Brain microvascular endothelial cell (primary cell): ENCODE measurements around the gene ARHGAP25.
A peak's percentile ranks its signal among the peaks of the same experiment; 100 is the strongest.

Experiments used
- DNase-seq: peaks from one replicate; pipeline ENCODE4 v3.0.0-alpha.2; 2020
- H3K27ac ChIP-seq: fragments of 250-450 bp; sonication (Bioruptor Pico); 2 replicates; pipeline ENCODE4 v1.5.1; 2020; ENCODE audit warnings: mild to moderate bottlenecking, moderate library complexity
- H3K27me3 ChIP-seq: fragments of 250-450 bp; sonication (Bioruptor Pico); replicated peaks from 2 replicates; pipeline ENCODE4 v1.5.1; 2020; ENCODE audit warnings: mild to moderate bottlenecking
- H3K36me3 ChIP-seq: fragments of 250-450 bp; sonication (Bioruptor Pico); replicated peaks from 2 replicates; pipeline ENCODE4 v1.5.1; 2020; ENCODE audit warnings: mild to moderate bottlenecking
- H3K4me3 ChIP-seq: 2 replicates; pipeline ENCODE4 v1.5.1; 2011; ENCODE audit warnings: low read depth, mild to moderate bottlenecking, control low read depth, low read length, moderate library complexity
- in situ Hi-C: cut with HindIII; loops from 2 replicates; pipeline ENCODE4 v1.10.0; 2017; ENCODE audit warnings: low sequenced_read_pairs, low pct_ligation_motif_present
- TF ChIP-seq, protein P1 (sequence below): IDR thresholded peaks from 2 replicates; pipeline ENCODE4 v1.5.1; 2011; ENCODE audit warnings: low read depth, mild to moderate bottlenecking, moderate library complexity, low read length, control low read depth, inconsistent platforms; ENCODE audit errors: missing control alignments

The ARHGAP25 gene

DNA sequence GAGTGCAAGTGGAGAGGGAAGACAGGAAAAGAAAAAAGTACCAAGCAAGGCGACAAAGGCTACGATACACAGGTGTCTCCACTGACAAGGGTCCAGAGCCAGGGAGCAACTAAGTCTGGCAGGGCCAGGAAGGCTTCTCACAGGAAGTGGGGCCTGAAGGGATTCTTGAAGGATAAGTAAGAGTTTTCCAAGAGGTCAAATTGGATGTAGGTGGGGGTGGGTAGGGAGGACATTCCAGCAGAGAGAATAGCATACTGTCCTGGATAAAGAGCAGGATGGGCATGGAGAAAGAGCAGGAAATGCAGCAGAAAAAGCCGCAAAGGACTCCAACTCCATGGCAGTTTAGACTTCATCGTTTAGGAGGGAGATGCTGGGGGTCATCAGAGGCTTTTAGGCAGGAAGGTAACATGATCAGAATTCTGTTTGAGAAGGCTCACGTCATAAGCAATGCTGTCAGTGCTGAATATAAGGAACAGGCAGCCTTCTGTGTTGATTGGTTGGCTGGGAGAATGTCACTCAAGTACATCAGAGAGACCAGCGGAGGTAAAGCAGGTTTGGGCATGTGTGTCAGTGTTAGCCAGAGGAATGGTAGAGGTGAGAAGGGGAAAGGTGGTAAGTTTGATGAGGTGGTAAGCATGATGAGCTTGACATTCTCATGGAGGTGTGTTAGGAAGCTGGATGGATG is 35.1 kb downstream of the ARHGAP25 start:
- TF ChIP-seq, protein P1, sequence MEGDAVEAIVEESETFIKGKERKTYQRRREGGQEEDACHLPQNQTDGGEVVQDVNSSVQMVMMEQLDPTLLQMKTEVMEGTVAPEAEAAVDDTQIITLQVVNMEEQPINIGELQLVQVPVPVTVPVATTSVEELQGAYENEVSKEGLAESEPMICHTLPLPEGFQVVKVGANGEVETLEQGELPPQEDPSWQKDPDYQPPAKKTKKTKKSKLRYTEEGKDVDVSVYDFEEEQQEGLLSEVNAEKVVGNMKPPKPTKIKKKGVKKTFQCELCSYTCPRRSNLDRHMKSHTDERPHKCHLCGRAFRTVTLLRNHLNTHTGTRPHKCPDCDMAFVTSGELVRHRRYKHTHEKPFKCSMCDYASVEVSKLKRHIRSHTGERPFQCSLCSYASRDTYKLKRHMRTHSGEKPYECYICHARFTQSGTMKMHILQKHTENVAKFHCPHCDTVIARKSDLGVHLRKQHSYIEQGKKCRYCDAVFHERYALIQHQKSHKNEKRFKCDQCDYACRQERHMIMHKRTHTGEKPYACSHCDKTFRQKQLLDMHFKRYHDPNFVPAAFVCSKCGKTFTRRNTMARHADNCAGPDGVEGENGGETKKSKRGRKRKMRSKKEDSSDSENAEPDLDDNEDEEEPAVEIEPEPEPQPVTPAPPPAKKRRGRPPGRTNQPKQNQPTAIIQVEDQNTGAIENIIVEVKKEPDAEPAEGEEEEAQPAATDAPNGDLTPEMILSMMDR, result no peak
- in situ Hi-C loops, result no loop called here
- Histone ChIP-seq H3K27ac (no peak overlapping the region), H3K4me3 (no peak overlapping the region), H3K27me3 (no peaks in the 10 kb centered on the region), H3K36me3 (no peaks in the 10 kb centered on the region)
- no peak for DNase-seq

DNA sequence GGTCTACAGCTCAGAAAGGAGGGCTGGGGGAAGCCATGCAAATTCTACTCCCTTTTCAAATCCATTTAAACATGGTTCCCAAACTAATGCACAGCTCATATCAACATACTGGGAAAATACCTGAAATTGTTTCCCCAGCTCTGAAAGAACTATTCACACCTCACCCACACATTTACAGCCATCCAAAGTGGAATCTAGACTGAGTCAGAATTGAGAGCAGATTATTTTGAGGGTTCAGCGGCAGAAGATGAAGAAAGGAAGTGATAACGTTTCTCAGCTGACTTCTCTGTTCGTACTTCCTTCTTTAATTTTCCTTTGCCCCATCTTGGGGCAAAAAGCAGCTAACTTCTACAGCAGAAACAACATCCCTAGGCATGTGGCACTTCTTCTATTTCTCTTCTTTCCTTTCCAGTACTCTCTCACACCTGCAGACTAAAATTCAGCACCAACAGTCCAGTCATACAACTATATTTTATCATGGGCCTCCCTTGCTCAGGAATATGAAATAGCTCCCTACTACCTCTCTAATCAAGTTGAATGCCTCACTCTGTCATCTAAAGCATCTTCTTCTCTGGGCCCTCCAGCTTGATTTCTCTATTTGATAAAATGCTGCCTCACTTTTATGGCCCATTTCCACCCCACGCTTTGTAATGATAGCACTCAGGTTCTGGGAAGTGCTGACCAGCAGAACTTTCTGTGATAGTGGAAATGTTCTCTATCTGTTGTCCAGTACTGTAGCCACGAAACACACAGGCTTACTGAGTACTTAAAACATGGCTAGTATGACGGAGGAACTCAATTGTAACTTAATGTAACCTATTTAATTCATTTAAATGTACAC is 35.9 kb downstream of the ARHGAP25 start:
- no peak overlapping the region for H3K4me3 ChIP-seq
- DNase-seq, result no peak
- in situ Hi-C loops, result no loop called here
- no peaks in the 10 kb centered on the region for H3K27me3 ChIP-seq
- no peak overlapping the region for H3K27ac ChIP-seq
- no peaks in the 10 kb centered on the region for H3K36me3 ChIP-seq
- TF ChIP-seq, protein P1, result no peak

DNA sequence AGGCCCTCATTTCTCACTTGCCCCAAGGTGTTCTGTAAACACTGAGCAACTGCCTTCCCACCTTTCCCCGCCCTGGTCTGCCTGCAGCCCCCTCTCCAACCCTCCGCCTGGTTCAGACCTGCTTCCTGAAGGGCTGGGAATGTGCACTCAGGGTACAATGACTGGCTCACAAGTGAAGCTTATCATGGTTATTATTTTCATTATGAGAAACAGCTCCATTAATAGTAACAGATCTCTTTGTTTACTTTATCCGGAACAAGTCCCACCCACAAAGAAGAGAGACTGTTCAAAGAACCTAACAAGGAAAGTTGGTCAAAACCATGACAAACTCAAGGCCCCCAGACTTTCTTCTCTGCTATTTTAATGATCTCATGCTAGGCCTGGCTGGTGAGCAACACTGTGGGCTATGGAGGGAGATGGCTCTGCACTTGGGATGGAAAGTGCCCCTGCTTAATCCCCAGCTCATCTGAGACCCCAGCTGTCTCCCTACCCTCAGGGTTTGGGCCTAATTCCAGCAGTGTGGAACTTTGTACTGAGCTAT is 36.7 kb downstream of the ARHGAP25 start:
- Histone ChIP-seq H3K27me3 (no peaks in the 10 kb centered on the region), H3K27ac (no peak overlapping the region), H3K4me3 (no peak overlapping the region), H3K36me3 (no peaks in the 10 kb centered on the region)
- in situ Hi-C loops, result no loop called here
- TF ChIP-seq, protein P1, result no peak
- DNase-seq, result peak; percentile 55

GRCh38 chr2:68772109-68772508 is 37.5 kb downstream of the ARHGAP25 start:
- TF ChIP-seq, protein P1, result no peak
- Histone ChIP-seq H3K4me3 (no peak overlapping the region), H3K27ac (no peak overlapping the region), H3K36me3 (no peaks in the 10 kb centered on the region), H3K27me3 (no peaks in the 10 kb centered on the region)
- no peak for DNase-seq
- in situ Hi-C loops, result no loop called here

GRCh38 chr2:68774569-68775271 is 40.1 kb downstream of the ARHGAP25 start:
- in situ Hi-C loops, result no loop called here
- no peak overlapping the region for H3K27ac ChIP-seq
- no peaks in the 10 kb centered on the region for H3K36me3 ChIP-seq
- no peaks in the 10 kb centered on the region for H3K27me3 ChIP-seq
- TF ChIP-seq, protein P1, result no peak
- no peak for DNase-seq
- no peak overlapping the region for H3K4me3 ChIP-seq
